DMS 273 (cell line): Measurements from ENCODE around the gene CCL23.
"Not testable (repeated sequence)": the region's sequence is repeated elsewhere in the genome, so short reads cannot be mapped to it uniquely, and the experiment has no call there.

Experiments used
- DNase-seq: peaks from one replicate; lab custom pipeline; 2025; ENCODE audit not compliant: unreplicated experiment; lab: John Stamatoyannopoulos, UW

CCL23 gene

GRCh38 chr17:36017799-36018198, at the start of gene CCL23:
TSS of gene CCL23 (minus strand) at chr17:36017972. CDS start at chr17:36017897, 75 bp downstream.
- no peak for DNase-seq

- DNase-seq = no peak
Observed at GRCh38 chr17:36066365-36066985, 48.7 kb upstream of the CCL23 start.

DNA sequence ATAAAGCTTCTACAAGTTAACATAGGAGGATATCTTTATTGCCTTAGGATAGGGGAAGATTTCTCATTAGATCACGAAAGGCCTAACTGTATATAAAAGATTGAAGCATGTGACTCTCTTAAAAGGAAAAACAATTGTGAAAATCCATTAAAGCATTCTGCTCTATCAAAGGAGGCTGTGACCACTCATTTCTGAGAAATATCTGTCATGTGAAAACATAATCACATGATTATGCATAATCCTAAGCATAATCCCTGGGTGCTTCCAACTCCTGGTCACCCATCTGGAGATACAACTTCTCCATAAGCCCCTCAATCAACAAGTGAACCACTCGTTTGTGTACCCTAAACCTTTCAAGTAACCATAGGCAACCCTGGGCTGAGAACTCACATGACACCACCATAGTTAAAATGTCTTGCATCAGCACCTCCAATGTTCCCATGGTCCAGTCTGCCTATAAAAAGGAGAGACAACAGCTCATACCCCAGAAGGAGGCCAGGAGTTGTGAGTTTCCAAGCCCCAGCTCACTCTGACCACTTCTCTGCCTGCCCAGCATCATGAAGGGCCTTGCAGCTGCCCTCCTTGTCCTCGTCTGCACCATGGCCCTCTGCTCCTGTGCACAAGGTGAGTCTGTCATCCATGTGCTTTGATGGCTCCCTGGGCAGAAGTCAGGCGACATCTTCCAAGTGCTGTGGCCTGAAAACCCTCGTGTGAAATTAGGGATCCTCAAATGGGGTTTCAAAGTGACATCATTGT, 46.2 kb upstream of the CCL23 start, which contains the start of gene CCL18:
TSS of gene CCL18 (plus strand) at position 487 of the 756 bp plus-strand sequence. CDS start at position 558, 71 bp downstream.
- DNase-seq = no peak

GRCh38 chr17:36060816-36061215, 43.0 kb upstream of the CCL23 start:
- no peak for DNase-seq

- DNase-seq = no peak
Observed at GRCh38 chr17:36059406-36059805, 41.6 kb upstream of the CCL23 start.

- no peak for DNase-seq
Observed at GRCh38 chr17:36057911-36058310, 40.1 kb upstream of the CCL23 start.

DNA sequence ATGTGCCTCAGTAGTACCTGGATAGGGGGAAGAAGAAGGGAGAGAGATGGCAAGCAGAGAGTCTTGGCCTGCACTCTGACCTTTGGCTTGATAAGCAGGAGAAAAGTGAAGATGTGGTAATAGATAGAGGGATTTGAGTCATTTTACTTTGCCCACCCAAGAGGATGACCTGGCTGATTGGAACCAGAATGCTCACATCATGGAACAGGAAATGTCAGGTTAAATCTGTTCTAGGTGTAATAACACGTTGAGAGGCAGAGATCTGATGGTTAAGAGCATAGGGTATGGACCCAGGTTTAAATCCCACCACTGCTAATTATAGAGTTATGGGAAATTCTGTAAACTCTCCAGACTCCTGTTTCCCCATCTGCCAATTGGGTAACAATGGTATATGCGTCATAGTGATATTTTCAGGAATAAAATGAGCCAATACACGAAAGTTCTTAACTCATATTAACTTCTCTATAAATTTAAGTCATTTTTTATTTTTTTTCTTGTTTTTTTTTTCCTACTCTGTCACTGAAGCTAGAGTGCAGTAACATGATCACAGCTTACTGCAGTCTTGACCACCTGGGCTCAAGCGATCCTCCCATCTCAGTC, 38.2 kb upstream of the CCL23 start:
- no peak for DNase-seq

DNA sequence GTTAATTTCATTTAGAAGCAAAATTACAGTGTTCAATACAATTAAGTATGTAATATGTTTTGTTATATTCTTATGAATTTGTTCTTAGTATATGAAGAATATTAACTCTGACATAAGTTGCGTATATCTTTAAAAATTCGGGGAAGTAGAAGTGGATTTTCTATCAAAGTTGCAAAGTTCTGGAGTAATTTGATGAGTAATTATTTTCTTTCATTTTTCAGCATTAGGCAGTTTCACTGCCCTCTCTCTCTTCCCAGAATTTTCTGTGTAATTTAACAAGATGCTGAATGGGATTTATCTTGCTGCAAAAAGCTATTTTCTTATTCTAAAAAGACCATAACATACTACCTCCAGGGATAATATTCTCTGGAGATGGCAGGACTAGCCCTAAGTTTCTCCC, 37.4 kb upstream of the CCL23 start:
- no peak for DNase-seq

DNA sequence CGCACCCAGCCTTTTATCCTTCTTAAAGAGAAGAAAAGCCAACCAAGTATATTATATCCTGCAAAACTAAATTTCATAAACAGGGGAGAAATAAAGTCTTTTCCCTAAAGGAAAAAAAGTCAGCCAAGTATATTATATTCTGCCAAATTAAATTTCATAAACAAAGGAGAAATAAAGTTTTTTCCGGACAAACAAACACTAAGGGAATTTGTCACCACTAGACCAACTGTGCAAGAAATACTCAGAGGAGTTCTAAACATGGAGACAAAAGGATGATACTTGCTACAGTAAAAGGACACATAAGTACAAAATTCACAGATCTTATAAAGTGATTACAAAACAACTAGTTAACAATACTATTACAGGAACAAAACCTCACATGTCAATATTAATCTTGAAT, 31.9 kb upstream of the CCL23 start:
- no peak for DNase-seq

DNA sequence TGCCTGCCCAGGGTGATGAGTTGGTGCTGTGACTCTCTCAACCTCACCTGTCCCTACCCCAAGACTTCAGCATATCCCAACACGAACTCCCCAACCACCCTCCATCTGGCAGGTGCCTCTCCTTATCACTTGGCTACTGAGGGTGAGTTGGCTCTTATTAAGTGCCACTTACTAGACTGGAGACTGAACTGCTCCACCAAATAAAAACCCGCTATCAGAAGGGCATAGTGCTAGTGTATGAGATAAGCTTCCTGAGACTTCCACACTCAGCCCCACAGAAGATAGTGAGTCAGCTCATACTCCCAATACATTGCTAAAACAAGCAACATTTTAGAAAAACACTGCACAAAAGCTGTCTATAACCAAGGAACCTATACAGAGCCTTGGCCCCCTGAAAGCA, 30.3 kb upstream of the CCL23 start:
- no peak for DNase-seq

DNA sequence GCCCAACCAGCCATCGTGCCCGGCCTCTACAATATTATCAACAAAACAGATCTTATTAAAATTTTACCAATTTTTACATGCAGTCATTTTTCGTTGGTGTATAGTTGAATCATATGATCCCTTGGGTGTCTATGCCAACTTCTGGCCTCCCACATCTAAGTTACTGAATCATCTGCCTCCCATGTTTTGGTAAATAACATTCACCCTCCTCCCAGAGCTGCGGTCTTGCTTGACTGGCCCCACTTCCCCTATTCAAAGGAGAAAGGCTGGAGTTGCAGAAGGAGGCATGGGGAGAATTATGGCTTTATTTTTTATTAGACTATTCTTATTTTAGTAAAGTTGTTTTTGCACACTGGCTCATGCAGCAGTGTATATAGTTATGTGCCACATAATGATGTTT, 18.5 kb upstream of the CCL23 start:
- DNase-seq = no peak

- DNase-seq = no peak
Observed at GRCh38 chr17:36034127-36034526, 16.4 kb upstream of the CCL23 start.

GRCh38 chr17:36030956-36031355, 13.2 kb upstream of the CCL23 start:
- no peak for DNase-seq

GRCh38 chr17:36027761-36028160, 10.0 kb upstream of the CCL23 start:
- no peak for DNase-seq

- DNase-seq = no peak
Observed at GRCh38 chr17:36024106-36024869, 6.5 kb upstream of the CCL23 start.

GRCh38 chr17:36019423-36019822, 1.7 kb upstream of the CCL23 start:
- DNase-seq = no peak

- no peak for DNase-seq
Observed at GRCh38 chr17:36016555-36016954, 1.2 kb downstream of the CCL23 start.

DNA sequence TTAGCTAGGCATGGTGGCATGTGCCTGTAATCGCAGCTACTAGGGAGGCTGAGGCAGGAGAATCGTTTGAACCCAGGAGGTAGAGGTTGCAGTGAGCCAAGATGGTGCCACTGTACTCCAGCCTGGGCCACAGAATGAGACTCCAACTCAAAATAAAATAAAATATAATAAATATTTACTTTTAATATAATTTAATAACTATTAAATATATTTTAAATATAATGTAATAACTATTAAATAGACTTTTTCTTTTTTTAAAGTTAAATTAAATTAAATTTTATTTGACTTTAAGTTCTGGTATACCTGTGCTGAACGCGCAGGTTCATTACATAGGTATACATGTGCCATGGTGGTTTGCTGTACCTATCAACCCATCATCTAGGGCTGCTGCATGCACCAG, 1.9 kb downstream of the CCL23 start:
- not testable (repeated sequence) for DNase-seq

DNA sequence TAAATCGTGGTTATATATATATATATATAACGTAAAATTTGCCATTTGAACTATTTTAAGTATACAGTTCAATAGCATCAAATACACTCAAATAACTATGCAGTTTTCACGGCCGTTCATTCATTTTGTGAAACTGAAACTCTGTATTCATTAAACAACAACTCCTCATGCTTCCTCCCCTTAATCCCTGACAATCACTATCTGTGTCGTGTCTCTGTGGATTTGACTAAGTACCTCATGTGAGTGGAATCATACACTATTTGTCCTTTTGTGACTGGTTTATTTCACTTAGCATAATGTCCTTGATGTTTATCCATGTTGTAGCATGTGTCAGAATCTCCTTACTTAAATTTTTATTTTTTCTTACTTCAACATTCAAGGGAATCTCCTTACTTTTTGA, 2.8 kb downstream of the CCL23 start:
- no peak for DNase-seq

- DNase-seq = no peak
Observed at GRCh38 chr17:36011201-36011600, 6.6 kb downstream of the CCL23 start.

- DNase-seq = peak; percentile 58
Observed at GRCh38 chr17:36008998-36009665, 8.6 kb downstream of the CCL23 start.
